RWPE2 (cell line): ENCODE data around the gene GMDS.

Experiments used
- ATAC-seq: fragments of 200-7000 bp; cut with Tn5 transposase; 3 replicates; pipeline ENCODE4 v1.9.1; 2021; ENCODE audit warnings: low read depth
- DNase-seq: peaks from one replicate; pipeline ENCODE4 v3.0.0-alpha.2; 2020; ENCODE audit warnings: low spot score
- H3K27ac ChIP-seq: fragments of 450-650 bp; 2 replicates; pipeline ENCODE4 v1.5.1; 2017; ENCODE audit warnings: mild to moderate bottlenecking; ENCODE audit not compliant: poor library complexity, severe bottlenecking
- H3K27me3 ChIP-seq: fragments of 250-450 bp; sonication (Bioruptor Pico); 2 replicates; pipeline ENCODE4 v1.5.1; 2021; ENCODE audit warnings: mild to moderate bottlenecking, moderate library complexity; ENCODE audit not compliant: insufficient read depth, poor library complexity, severe bottlenecking
- H3K36me3 ChIP-seq: fragments of 250-450 bp; sonication (Bioruptor Pico); 2 replicates; pipeline ENCODE4 v1.5.1; 2020; ENCODE audit warnings: low read depth, mild to moderate bottlenecking, moderate library complexity
- H3K4me1 ChIP-seq: fragments of 250-450 bp; sonication (Bioruptor Pico); 2 replicates; pipeline ENCODE4 v1.5.1; 2021; ENCODE audit warnings: mild to moderate bottlenecking, moderate library complexity; ENCODE audit not compliant: insufficient read depth, poor library complexity, severe bottlenecking
- H3K4me3 ChIP-seq: fragments of 250-450 bp; sonication (Bioruptor Pico); 2 replicates; pipeline ENCODE4 v1.5.1; 2021; ENCODE audit warnings: mild to moderate bottlenecking, moderate library complexity; ENCODE audit not compliant: severe bottlenecking
- H3K9me3 ChIP-seq: fragments of 250-450 bp; sonication (Bioruptor Pico); 2 replicates; pipeline ENCODE4 v1.5.1; 2021; ENCODE audit warnings: mild to moderate bottlenecking, moderate library complexity; ENCODE audit not compliant: severe bottlenecking
- CTCF ChIP-seq: fragments of 450-650 bp; IDR thresholded peaks from one replicate; pipeline ENCODE4 v1.5.1; 2017; ENCODE audit warnings: mild to moderate bottlenecking, moderate library complexity; ENCODE audit not compliant: poor library complexity, severe bottlenecking

The GMDS gene

DNA sequence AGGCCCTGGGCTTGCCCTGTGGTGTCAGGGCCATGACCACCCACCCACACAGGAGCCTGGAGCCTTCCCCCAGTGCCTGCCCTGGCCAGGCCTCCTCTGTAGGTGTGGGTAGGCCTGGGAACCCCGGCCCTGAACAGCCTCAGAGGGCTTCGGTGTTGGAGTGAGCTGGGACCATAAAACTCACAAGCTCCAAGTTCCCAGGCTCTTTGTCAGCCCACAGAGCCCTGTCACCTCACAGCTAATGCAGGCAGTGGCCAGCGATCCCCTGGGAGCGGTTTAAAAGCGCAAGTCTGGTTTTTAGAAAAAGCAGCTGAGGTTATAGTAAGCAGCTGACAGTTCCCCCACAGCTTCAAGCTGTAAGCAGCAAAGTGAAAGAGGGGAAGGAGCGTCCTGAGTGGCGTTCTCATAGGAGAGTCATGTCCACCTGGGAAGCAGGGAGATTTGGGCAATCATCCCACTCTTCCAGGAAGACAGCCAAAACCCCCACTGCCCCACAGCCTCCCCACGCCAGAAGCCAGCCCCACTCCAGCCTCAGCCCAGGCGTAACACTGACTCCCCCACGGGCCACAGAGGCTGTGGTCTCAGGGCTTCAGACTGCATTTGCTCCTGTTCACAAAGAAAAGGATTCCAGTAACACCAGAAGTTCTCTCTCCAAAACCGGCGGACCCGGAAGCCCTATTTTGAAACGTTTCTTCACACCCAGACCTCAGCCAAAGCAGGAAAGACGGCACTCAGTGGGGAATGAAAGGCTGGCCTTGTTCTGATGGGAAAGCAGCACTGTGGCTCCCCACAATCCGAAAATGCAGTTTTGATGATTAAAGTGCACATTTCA is 670.0 kb downstream of the GMDS start:
- Histone ChIP-seq H3K4me3 (no peak overlapping the region), H3K9me3 (no peaks in the 10 kb centered on the region), H3K4me1 (no peaks in the 10 kb centered on the region), H3K36me3 (no peaks in the 10 kb centered on the region), H3K27ac (no peak overlapping the region), H3K27me3 (no peaks in the 10 kb centered on the region)
- ATAC-seq (no peak), DNase-seq (no peak)
- no peak for TF ChIP-seq CTCF

GRCh38 chr6:1574890-1575209 is 670.6 kb downstream of the GMDS start:
- no peak for TF ChIP-seq CTCF
- ATAC-seq = no peak
- no peaks in the 10 kb centered on the region for H3K9me3 ChIP-seq
- H3K4me3 ChIP-seq = no peak overlapping the region
- no peak for DNase-seq
- no peaks in the 10 kb centered on the region for H3K4me1 ChIP-seq
- H3K27ac ChIP-seq = no peak overlapping the region
- H3K27me3 ChIP-seq = no peaks in the 10 kb centered on the region
- H3K36me3 ChIP-seq = no peaks in the 10 kb centered on the region

GRCh38 chr6:1574083-1574761 is 671.2 kb downstream of the GMDS start:
- H3K27ac ChIP-seq = no peak overlapping the region
- no peaks in the 10 kb centered on the region for H3K4me1 ChIP-seq
- no peak for TF ChIP-seq CTCF
- no peaks in the 10 kb centered on the region for H3K27me3 ChIP-seq
- H3K4me3 ChIP-seq = no peak overlapping the region
- ATAC-seq (no peak), DNase-seq (no peak)
- no peaks in the 10 kb centered on the region for H3K36me3 ChIP-seq
- H3K9me3 ChIP-seq = no peaks in the 10 kb centered on the region
